Astrocyte of the cerebellum (primary cell): Measurements from ENCODE around the gene CDK9.
A peak's percentile ranks its signal among the peaks of the same experiment; 100 is the strongest.
"Not testable (repeated sequence)": the region's sequence is repeated elsewhere in the genome, so short reads cannot be mapped to it uniquely, and the experiment has no call there.

Source experiments
- DNase-seq: peaks from one replicate; pipeline ENCODE4 v3.0.0-alpha.2; 2011; ENCODE audit warnings: low read depth
- H3K4me3 ChIP-seq: 2 replicates; pipeline ENCODE4 v1.5.1; 2011; ENCODE audit warnings: mild to moderate bottlenecking, low read depth, low read length, moderate library complexity
- CTCF ChIP-seq: IDR thresholded peaks from 2 replicates; pipeline ENCODE4 v1.5.1; 2012; ENCODE audit warnings: low read length, low read depth, moderate library complexity, mild to moderate bottlenecking; ENCODE audit errors: missing control alignments
- in situ Hi-C: cut with HindIII; loops from 2 replicates; pipeline ENCODE4 v1.10.0; 2017; ENCODE audit warnings: low sequenced_read_pairs

CDK9 gene

GRCh38 chr9:127779136-127779981 lies 6.5 kb upstream of the CDK9 start:
- in situ Hi-C loops = no loop called here
- H3K4me3 ChIP-seq = no peak overlapping the region
- no peak for TF ChIP-seq CTCF
- DNase-seq = no peak

- no peak for TF ChIP-seq CTCF
- no peak for DNase-seq
- in situ Hi-C loops = no loop called here
- no peak overlapping the region for H3K4me3 ChIP-seq
Measured at GRCh38 chr9:127780126-127780885, 5.5 kb upstream of the CDK9 start.

GRCh38 chr9:127780909-127781308 lies 4.9 kb upstream of the CDK9 start:
- DNase-seq, in situ Hi-C loops, H3K4me3 ChIP-seq: not testable (repeated sequence)

GRCh38 chr9:127781806-127782205 lies 4.0 kb upstream of the CDK9 start:
- no peak for DNase-seq
- in situ Hi-C loops = no loop called here
- H3K4me3 ChIP-seq = no peak overlapping the region
- TF ChIP-seq CTCF = no peak

GRCh38 chr9:127783111-127784008 lies 2.5 kb upstream of the CDK9 start:
- TF ChIP-seq CTCF = no peak
- in situ Hi-C loops = no loop called here
- no peak for DNase-seq
- H3K4me3 ChIP-seq = no peak overlapping the region

- peak overlapping the region; percentile 93 for H3K4me3 ChIP-seq
- no peak for DNase-seq
- in situ Hi-C loops = no loop called here
- TF ChIP-seq CTCF = peak; percentile 76
Measured at GRCh38 chr9:127785023-127785932, 556 bp upstream of the CDK9 start.
